Measurements from ENCODE around the gene DISP2.

The DISP2 gene

DNA sequence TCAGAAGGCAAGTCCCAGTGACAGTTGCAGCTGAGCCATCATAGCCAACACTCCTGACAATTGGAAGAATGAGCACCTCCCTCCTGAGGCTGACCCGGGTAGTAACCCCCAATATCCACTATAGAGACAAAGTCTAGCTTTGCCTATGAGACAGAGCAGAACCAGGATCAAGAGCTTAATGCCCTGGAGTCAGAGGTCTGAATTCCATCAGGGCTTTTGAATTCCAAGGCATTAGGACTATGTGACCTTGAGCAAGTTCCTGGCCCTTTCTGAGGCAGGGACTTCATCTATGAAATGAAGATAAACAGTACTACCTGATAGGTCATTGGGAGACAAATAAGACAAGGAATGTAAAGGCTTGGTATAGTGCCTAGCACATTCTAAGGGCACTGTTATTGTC, 37.6 kb upstream of the DISP2 start:
- WGBS, 2 experiments, result 76 to 82% methylated on average over 1 of the region's 1 CpG
- Histone ChIP-seq H3K36me3 (ENCODE audit: control insufficient read depth, insufficient read depth, low read length) (no peaks in the 10 kb centered on the region), H3K4me1 (ENCODE audit: control insufficient read depth, insufficient read depth, low read length) (peaks cover 14% of the 10 kb centered on the region), H3K27me3 (ENCODE audit: control insufficient read depth, insufficient read depth, low read length, poor library complexity, severe bottlenecking) (peaks cover 28% of the 10 kb centered on the region), H3K9me3 (ENCODE audit: control insufficient read depth, low read length) (no peaks in the 10 kb centered on the region), H3K4me3 (ENCODE audit: insufficient read depth, low read depth, low read length) (no peak overlapping the region), H3K27ac (ENCODE audit: insufficient read depth, low read depth, low read length, poor library complexity, severe bottlenecking) (no peak overlapping the region)

- H3K4me3 ChIP-seq (ENCODE audit: insufficient read depth, low read depth, low read length), result no peak overlapping the region
- H3K27me3 ChIP-seq (ENCODE audit: control insufficient read depth, insufficient read depth, low read length, poor library complexity, severe bottlenecking), result peaks cover 33% of the 10 kb centered on the region
- no peaks in the 10 kb centered on the region for H3K36me3 ChIP-seq (ENCODE audit: control insufficient read depth, insufficient read depth, low read length)
- H3K9me3 ChIP-seq (ENCODE audit: control insufficient read depth, low read length), result no peaks in the 10 kb centered on the region
- 16 to 22% methylated on average over 2 of the region's 2 CpGs for WGBS, 2 experiments
- peaks cover 19% of the 10 kb centered on the region for H3K4me1 ChIP-seq (ENCODE audit: control insufficient read depth, insufficient read depth, low read length)
- no peak overlapping the region for H3K27ac ChIP-seq (ENCODE audit: insufficient read depth, low read depth, low read length, poor library complexity, severe bottlenecking)
These were observed 37.1 kb upstream of the DISP2 start for GRCh38 chr15:40320931-40321371.

- H3K9me3 ChIP-seq (ENCODE audit: control insufficient read depth, low read length), result no peaks in the 10 kb centered on the region
- peak overlapping the region; percentile 56 for H3K4me3 ChIP-seq (ENCODE audit: insufficient read depth, low read depth, low read length)
- no peak overlapping the region for H3K27ac ChIP-seq (ENCODE audit: insufficient read depth, low read depth, low read length, poor library complexity, severe bottlenecking)
- peaks cover 33% of the 10 kb centered on the region for H3K27me3 ChIP-seq (ENCODE audit: control insufficient read depth, insufficient read depth, low read length, poor library complexity, severe bottlenecking)
- 9% methylated on average over 26 of the region's 26 CpGs for WGBS, 2 experiments
- peaks cover 35% of the 10 kb centered on the region for H3K4me1 ChIP-seq (ENCODE audit: control insufficient read depth, insufficient read depth, low read length)
- H3K36me3 ChIP-seq (ENCODE audit: control insufficient read depth, insufficient read depth, low read length), result no peaks in the 10 kb centered on the region
These were observed 35.3 kb upstream of the DISP2 start for GRCh38 chr15:40322531-40323238.

DNA sequence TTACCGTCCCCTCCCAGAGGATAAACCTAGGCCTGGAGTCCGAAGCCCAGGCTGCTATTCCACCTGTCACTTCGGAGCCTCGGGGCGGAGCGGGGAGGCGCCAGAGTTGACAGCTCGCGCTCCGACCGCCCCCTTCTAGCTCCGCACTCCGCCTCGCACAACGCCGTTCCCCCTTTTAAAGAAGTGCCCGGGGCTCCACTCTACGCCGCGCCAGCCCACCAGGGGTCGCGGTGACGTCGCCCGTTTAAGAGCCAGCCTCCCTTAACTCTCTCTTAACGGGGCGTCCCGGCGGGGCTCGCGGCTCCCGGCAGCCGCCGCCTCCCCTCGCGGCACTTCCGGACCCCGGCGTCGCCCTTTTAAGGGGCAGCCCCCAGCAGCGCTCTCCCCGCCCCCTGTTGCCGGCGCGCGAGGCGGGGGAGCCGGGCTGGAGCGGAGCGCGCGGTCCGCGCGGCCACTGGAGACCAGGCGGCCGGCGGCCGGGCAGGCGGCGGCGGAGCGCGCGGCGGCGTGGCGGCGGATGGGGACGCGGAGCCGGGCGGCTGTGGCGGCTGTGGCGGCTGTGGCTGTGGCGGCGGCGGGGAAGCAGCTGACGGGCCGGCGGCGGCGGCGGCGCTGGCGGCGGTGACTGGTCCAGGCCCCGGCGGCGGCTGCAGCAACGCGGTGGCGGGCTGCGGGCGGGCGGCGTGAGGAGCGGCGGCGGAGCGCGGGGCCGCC, 34.6 kb upstream of the DISP2 start, which contains the start of gene INAFM2:
Gene INAFM2 (plus strand): TSS at position 454 of the 714 bp plus-strand sequence. CDS start 364 bp downstream, outside the sequence.
- Histone ChIP-seq H3K27me3 (ENCODE audit: control insufficient read depth, insufficient read depth, low read length, poor library complexity, severe bottlenecking) (peaks cover 33% of the 10 kb centered on the region), H3K9me3 (ENCODE audit: control insufficient read depth, low read length) (no peaks in the 10 kb centered on the region), H3K36me3 (ENCODE audit: control insufficient read depth, insufficient read depth, low read length) (no peaks in the 10 kb centered on the region), H3K4me1 (ENCODE audit: control insufficient read depth, insufficient read depth, low read length) (peaks cover 42% of the 10 kb centered on the region), H3K27ac (ENCODE audit: insufficient read depth, low read depth, low read length, poor library complexity, severe bottlenecking) (no peak within 1 kb of the TSS), H3K4me3 (ENCODE audit: insufficient read depth, low read depth, low read length) (peak within 1 kb of the TSS; percentile 56)
- 0% methylated on average over 103 of the region's 103 CpGs for WGBS, 2 experiments

DNA sequence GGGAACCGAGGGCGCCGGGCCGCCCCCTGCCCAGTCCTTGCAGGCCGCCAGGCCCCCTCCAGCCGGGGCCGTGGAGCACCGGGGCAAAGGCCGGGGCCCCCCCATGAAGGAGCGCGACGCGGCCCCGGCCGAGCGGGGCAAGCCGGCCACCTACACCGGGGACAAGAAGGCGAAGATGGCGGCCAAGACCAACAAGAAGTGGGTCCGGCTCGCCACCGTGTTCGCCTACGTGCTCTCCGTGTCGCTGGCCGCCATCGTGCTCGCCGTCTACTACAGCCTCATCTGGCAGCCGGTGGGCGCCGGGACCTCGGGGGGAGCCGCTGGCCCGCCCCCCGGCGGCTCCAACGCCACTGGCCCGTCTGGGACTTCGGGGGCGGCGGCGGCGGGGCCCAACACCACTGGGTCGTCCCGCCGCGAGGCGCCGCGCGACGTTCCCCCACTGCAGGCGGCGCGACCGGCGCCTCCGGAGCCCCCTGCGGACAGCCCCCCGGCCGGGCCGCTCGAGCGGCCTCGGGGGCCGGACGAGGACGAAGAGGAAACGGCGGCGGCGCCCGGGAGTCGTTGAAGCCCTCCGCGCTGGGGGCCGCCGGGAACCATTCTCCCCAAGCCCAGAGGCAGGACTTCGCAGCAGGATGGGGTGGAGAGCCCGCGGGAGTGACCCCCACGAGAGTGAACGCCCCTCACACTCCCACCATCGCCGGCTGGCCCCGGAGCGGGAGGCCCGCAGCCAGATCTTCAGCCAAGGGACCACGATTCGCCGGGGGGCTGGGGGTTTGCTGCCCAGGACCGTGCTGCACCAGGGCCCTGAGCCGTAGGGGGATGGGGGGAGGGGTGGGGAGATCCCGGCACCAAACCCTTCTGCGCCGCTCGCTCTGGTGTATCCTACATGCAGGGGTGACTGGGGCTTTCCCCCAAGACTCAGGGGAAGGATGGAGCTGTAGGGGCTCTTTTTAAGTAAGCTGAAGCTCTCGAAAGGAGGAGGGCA, 33.8 kb upstream of the DISP2 start:
- 1% methylated on average over 101 of the region's 101 CpGs for WGBS, 2 experiments
- peaks cover 47% of the 10 kb centered on the region for H3K4me1 ChIP-seq (ENCODE audit: control insufficient read depth, insufficient read depth, low read length)
- no peak overlapping the region for H3K27ac ChIP-seq (ENCODE audit: insufficient read depth, low read depth, low read length, poor library complexity, severe bottlenecking)

GRCh38 chr15:40325188-40325587, 32.8 kb upstream of the DISP2 start:
- 78 to 83% methylated on average over 1 to 2 of the region's 2 CpGs for WGBS, 2 experiments
- Histone ChIP-seq H3K36me3 (ENCODE audit: control insufficient read depth, insufficient read depth, low read length) (no peaks in the 10 kb centered on the region), H3K4me3 (ENCODE audit: insufficient read depth, low read depth, low read length) (no peak overlapping the region), H3K9me3 (ENCODE audit: control insufficient read depth, low read length) (no peaks in the 10 kb centered on the region), H3K27me3 (ENCODE audit: control insufficient read depth, insufficient read depth, low read length, poor library complexity, severe bottlenecking) (peaks cover 33% of the 10 kb centered on the region), H3K27ac (ENCODE audit: insufficient read depth, low read depth, low read length, poor library complexity, severe bottlenecking) (no peak overlapping the region), H3K4me1 (ENCODE audit: control insufficient read depth, insufficient read depth, low read length) (peaks cover 47% of the 10 kb centered on the region)

More for the DNA sequence above, 33.8 kb upstream of the DISP2 start:
- H3K36me3 ChIP-seq (ENCODE audit: control insufficient read depth, insufficient read depth, low read length), result no peaks in the 10 kb centered on the region
- H3K27me3 ChIP-seq (ENCODE audit: control insufficient read depth, insufficient read depth, low read length, poor library complexity, severe bottlenecking), result peaks cover 33% of the 10 kb centered on the region
- peak overlapping the region; percentile 56 for H3K4me3 ChIP-seq (ENCODE audit: insufficient read depth, low read depth, low read length)
- no peaks in the 10 kb centered on the region for H3K9me3 ChIP-seq (ENCODE audit: control insufficient read depth, low read length)

DNA sequence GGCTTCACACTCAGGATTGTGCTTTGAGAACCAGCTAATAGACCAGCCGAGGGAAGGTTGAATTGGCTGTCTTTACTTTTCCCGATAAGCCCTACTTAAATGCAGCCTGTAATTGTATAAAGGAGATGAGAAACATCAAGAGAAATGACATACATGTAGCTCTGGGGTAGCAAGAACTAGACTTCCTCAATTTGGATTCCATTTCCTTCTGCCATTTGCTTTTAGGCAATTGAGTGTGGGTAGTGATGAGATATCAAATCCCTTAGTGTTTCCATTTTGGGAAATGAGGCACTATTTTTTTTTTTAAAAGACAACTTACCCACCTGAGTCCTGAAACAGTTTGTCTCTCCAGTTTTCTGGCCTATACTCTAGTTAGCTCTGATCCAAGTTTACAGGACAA, 32.3 kb upstream of the DISP2 start:
- Histone ChIP-seq H3K27ac (ENCODE audit: insufficient read depth, low read depth, low read length, poor library complexity, severe bottlenecking) (no peak overlapping the region), H3K36me3 (ENCODE audit: control insufficient read depth, insufficient read depth, low read length) (no peaks in the 10 kb centered on the region), H3K9me3 (ENCODE audit: control insufficient read depth, low read length) (no peaks in the 10 kb centered on the region), H3K4me1 (ENCODE audit: control insufficient read depth, insufficient read depth, low read length) (peaks cover 47% of the 10 kb centered on the region), H3K27me3 (ENCODE audit: control insufficient read depth, insufficient read depth, low read length, poor library complexity, severe bottlenecking) (peaks cover 33% of the 10 kb centered on the region), H3K4me3 (ENCODE audit: insufficient read depth, low read depth, low read length) (no peak overlapping the region)
- 87 to 88% methylated on average over 2 of the region's 2 CpGs for WGBS, 2 experiments

DNA sequence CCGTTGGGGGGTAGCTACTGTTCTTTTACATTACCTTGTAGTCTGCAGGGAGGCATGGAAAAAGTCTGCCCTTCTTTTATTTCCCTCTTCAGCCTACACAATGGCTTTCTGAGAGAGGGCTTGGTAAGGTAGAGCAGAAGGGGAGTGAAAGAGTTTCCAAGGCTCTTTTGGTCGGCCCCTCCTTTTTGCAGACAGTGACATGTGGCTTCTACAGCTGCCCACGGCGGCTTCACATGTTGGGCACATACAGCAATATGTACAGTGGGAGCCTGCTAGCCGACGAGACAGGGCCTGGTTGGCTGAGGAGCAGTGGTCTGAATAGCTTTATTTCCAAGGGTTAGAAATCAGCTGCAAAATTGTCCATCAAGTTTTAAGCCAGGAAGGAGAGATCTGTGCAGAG, 30.6 kb upstream of the DISP2 start:
- H3K4me1 ChIP-seq (ENCODE audit: control insufficient read depth, insufficient read depth, low read length), result peaks cover 46% of the 10 kb centered on the region

DNA sequence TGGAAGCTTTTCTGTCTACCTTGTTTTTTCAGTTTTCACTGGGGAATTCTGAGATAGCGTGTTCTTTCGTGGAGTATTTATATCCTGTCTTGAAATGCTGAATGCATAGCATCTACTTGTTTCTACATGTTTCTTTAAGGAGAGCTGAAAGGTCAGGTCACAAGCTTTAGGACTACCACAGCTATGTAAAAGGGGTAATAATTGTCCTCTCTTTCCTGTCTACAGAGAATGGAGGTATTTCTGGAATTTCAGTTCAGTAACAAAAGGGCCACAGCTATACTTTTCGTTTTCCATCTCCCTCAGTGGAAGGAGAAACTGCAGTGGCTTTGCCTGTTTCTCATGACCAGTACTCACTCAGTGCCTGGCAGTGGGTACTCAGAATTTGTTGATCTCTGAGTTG, 29.8 kb upstream of the DISP2 start:
- H3K27me3 ChIP-seq (ENCODE audit: control insufficient read depth, insufficient read depth, low read length, poor library complexity, severe bottlenecking), result peaks cover 17% of the 10 kb centered on the region

More for the DNA sequence above, 30.6 kb upstream of the DISP2 start:
- Histone ChIP-seq H3K4me3 (ENCODE audit: insufficient read depth, low read depth, low read length) (no peak overlapping the region), H3K9me3 (ENCODE audit: control insufficient read depth, low read length) (no peaks in the 10 kb centered on the region), H3K27me3 (ENCODE audit: control insufficient read depth, insufficient read depth, low read length, poor library complexity, severe bottlenecking) (peaks cover 24% of the 10 kb centered on the region), H3K36me3 (ENCODE audit: control insufficient read depth, insufficient read depth, low read length) (no peaks in the 10 kb centered on the region), H3K27ac (ENCODE audit: insufficient read depth, low read depth, low read length, poor library complexity, severe bottlenecking) (peak overlapping the region; percentile 32)
- WGBS, 2 experiments, result 6 to 9% methylated on average over 6 of the region's 6 CpGs

More for the DNA sequence above, 29.8 kb upstream of the DISP2 start:
- Histone ChIP-seq H3K36me3 (ENCODE audit: control insufficient read depth, insufficient read depth, low read length) (no peaks in the 10 kb centered on the region), H3K27ac (ENCODE audit: insufficient read depth, low read depth, low read length, poor library complexity, severe bottlenecking) (no peak overlapping the region), H3K4me3 (ENCODE audit: insufficient read depth, low read depth, low read length) (no peak overlapping the region), H3K9me3 (ENCODE audit: control insufficient read depth, low read length) (no peaks in the 10 kb centered on the region), H3K4me1 (ENCODE audit: control insufficient read depth, insufficient read depth, low read length) (peaks cover 40% of the 10 kb centered on the region)
- 59 to 60% methylated on average over 3 of the region's 3 CpGs for WGBS, 2 experiments

Measured in ectodermal cell (in vitro differentiated cells).